Endothelial cell of umbilical vein (primary cell): ENCODE data around the gene CHST8. TPM values are rescaled to one million over a fixed set of nuclear protein-coding genes. Genes with fewer than 3 reads are reported as not detected.

Source experiments
- BruUV-seq: library from RNA; stranded (reverse); fragments of 400-500 nt; replicated peaks from 2 replicates; lab custom pipeline; 2021; lab: Mats Ljungman, UMichigan
- CTCF ChIA-PET: fragments of 300-600, 350-600 bp; sonication (Branson Sonifier 250); formaldehyde crosslinking; loops from one replicate; lab custom pipeline; 2021; ENCODE audit warnings: antibody characterized with exemption, inconsistent platforms; lab: Charles Lee
- POLR2A ChIA-PET: fragments of 300-600, 350-600 bp; sonication (Branson Sonifier 250); formaldehyde crosslinking; loops from one replicate; lab custom pipeline; 2021; ENCODE audit warnings: antibody characterized with exemption, inconsistent platforms; lab: Charles Lee
- DNase-seq: peaks from one replicate; pipeline ENCODE4 v3.0.0-alpha.2; 2011; ENCODE audit warnings: low read depth, low spot score
- FAIRE-seq: peaks from 2 replicates; lab custom pipeline; 2011; peaks lifted over from hg19 to GRCh38; lab: Jason Lieb, UNC
- H2AFZ ChIP-seq: 2 replicates; pipeline ENCODE4 v1.6.0; 2012; ENCODE audit warnings: low read depth, low read length, control low read depth, inconsistent platforms
- H3K27ac ChIP-seq: 2 replicates; pipeline ENCODE4 v1.5.1; 2011; ENCODE audit warnings: low read depth, mild to moderate bottlenecking, control low read depth, low read length, moderate library complexity; ENCODE audit not compliant: insufficient read depth
- H3K27me3 ChIP-seq, 2 experiments: 2 replicates each; pipeline versions ENCODE4 v1.6.0 to v1.6.1; 2011; ENCODE audit warnings: low read length in 2 of 2, mixed read lengths in 1 of 2; ENCODE audit not compliant: control insufficient read depth in 2 of 2, insufficient read depth in 2 of 2
- H3K36me3 ChIP-seq, 2 experiments: 2 replicates in 1 of 2; 3 replicates in 1 of 2; pipeline ENCODE4 v1.5.1; 2011; ENCODE audit warnings: low read length in 2 of 2, mild to moderate bottlenecking in 1 of 2, moderate library complexity in 1 of 2; ENCODE audit not compliant: control insufficient read depth in 2 of 2, insufficient read depth in 2 of 2; ENCODE audit errors: extremely low read depth in 1 of 2
- H3K4me1 ChIP-seq: 3 replicates; pipeline ENCODE4 v1.5.1; 2011; ENCODE audit warnings: mild to moderate bottlenecking, low read length; ENCODE audit not compliant: control insufficient read depth, insufficient read depth; ENCODE audit errors: extremely low read depth
- H3K4me2 ChIP-seq: 2 replicates; pipeline ENCODE4 v1.6.1; 2011; ENCODE audit warnings: low read length, control low read depth, mixed read lengths; ENCODE audit not compliant: insufficient read depth
- H3K4me3 ChIP-seq, 3 experiments: fragments of 200-600 bp in 1 of 3; sonication (generic), shearing (Covaris generic) in 1 of 3; replicated peaks in 1 of 3; 2 replicates each; pipeline ENCODE4 v1.5.1; 2011 to 2016; ENCODE audit warnings: control low read depth in 3 of 3, low read length in 3 of 3, mild to moderate bottlenecking in 2 of 3, inconsistent platforms in 1 of 3, low read depth in 1 of 3, moderate library complexity in 1 of 3; ENCODE audit not compliant: insufficient read depth in 1 of 3
- H3K79me2 ChIP-seq: 2 replicates; pipeline ENCODE4 v1.6.0; 2012; ENCODE audit warnings: low read length, inconsistent platforms; ENCODE audit not compliant: control insufficient read depth, insufficient read depth
- H3K9ac ChIP-seq: replicated peaks from 2 replicates; pipeline ENCODE3; 2011; ENCODE audit warnings: low read length, control low read depth; ENCODE audit not compliant: insufficient read depth; ENCODE audit errors: extremely low read depth
- H3K9me1 ChIP-seq: replicated peaks from 3 replicates; pipeline ENCODE4 v1.6.0; 2011; ENCODE audit warnings: mild to moderate bottlenecking, low read length; ENCODE audit not compliant: control insufficient read depth, insufficient read depth; ENCODE audit errors: extremely low read depth
- H3K9me3 ChIP-seq: replicated peaks from 2 replicates; pipeline ENCODE4 v1.5.1; 2012; ENCODE audit warnings: low read length, inconsistent platforms; ENCODE audit not compliant: control insufficient read depth, insufficient read depth
- H4K20me1 ChIP-seq: replicated peaks from 2 replicates; pipeline ENCODE3; 2011; ENCODE audit warnings: mild to moderate bottlenecking, low read length; ENCODE audit not compliant: control insufficient read depth, insufficient read depth; ENCODE audit errors: extremely low read depth
- CTCF ChIP-seq, 2 donors: IDR thresholded peaks; 1 replicate in 1 of 2; 2 replicates in 1 of 2; pipeline ENCODE4 v1.5.1; 2011; ENCODE audit warnings: low read length in 2 of 2, mild to moderate bottlenecking in 2 of 2, moderate library complexity in 2 of 2, control low read depth in 1 of 2, inconsistent platforms in 1 of 2, low read depth in 1 of 2; ENCODE audit not compliant: insufficient read depth in 1 of 2; ENCODE audit errors: extremely low read depth in 1 of 2
- EZH2 ChIP-seq: IDR thresholded peaks from 2 replicates; pipeline ENCODE4 v1.6.1; 2012; ENCODE audit warnings: borderline replicate concordance, low read depth, mild to moderate bottlenecking, moderate library complexity, low read length, inconsistent platforms; ENCODE audit not compliant: severe bottlenecking
- FOS ChIP-seq: IDR thresholded peaks from 2 replicates; pipeline ENCODE4 v1.6.1; 2011; ENCODE audit warnings: mild to moderate bottlenecking, low read length, moderate library complexity, borderline replicate concordance; ENCODE audit not compliant: insufficient read depth
- GATA2 ChIP-seq: IDR thresholded peaks from 2 replicates; pipeline ENCODE4 v1.7.0; 2011; ENCODE audit warnings: low read depth, mild to moderate bottlenecking, moderate library complexity, mixed read lengths, low read length; ENCODE audit not compliant: insufficient read length, insufficient read depth
- JUN ChIP-seq: IDR thresholded peaks from 2 replicates; pipeline ENCODE4 v1.6.1; 2011; ENCODE audit warnings: borderline replicate concordance, low read depth; ENCODE audit not compliant: insufficient read length, insufficient read depth
- MAX ChIP-seq: IDR thresholded peaks from 2 replicates; pipeline ENCODE4 v1.6.1; 2011; ENCODE audit not compliant: insufficient read depth, insufficient read length
- MYC ChIP-seq: IDR thresholded peaks from one replicate; pipeline ENCODE4 v1.6.1; 2011; ENCODE audit warnings: mild to moderate bottlenecking, low read depth, low read length
- POLR2A ChIP-seq: IDR thresholded peaks from 2 replicates; pipeline ENCODE4 v1.6.1; 2012; ENCODE audit warnings: low read depth, mild to moderate bottlenecking, control low read depth, low read length
- POLR2AphosphoS5 ChIP-seq: IDR thresholded peaks from 2 replicates; pipeline ENCODE4 v1.6.1; 2012; ENCODE audit warnings: low read depth, mild to moderate bottlenecking, control low read depth, low read length, moderate library complexity; ENCODE audit not compliant: insufficient read depth
- dilution Hi-C: fragments of 300-500 bp; cut with MboI; formaldehyde crosslinking; loops from one replicate; pipeline ENCODE4 v1.15.0; 2019; ENCODE audit warnings: low sequenced_read_pairs; ENCODE audit not compliant: extremely low pct_ligation_motif_present
- intact Hi-C: fragments of 100-400 bp; cut with micrococcal nuclease; formaldehyde crosslinking; loops from one replicate; pipeline ENCODE4 v1.10.0; 2022
- polyA plus RNA-seq, 4 experiments: library from polyadenylated mRNA; depleted of rRNA in 3 of 4; stranded (reverse) in 3 of 4; unstranded in 1 of 4; fragments of >200 nt; gene quantifications; 2 replicates each; pipeline versions ENCODE4 v1.2.1 to v1.2.3, GENCODE V29; 2011 to 2012; ENCODE audit warnings: missing spikeins in 1 of 4
- total RNA-seq: library from RNA; stranded (reverse); gene quantifications from 2 replicates; pipeline ENCODE4 v1.2.3, GENCODE V29; 2021

The CHST8 gene
- total and polyA plus RNA-seq, 2 donors (not counting 3 experiments of a cell fraction or from before 2014, with no cell fraction given): not detected

GRCh38 chr19:33775731-33776487 is 154.2 kb downstream of the CHST8 start:
- no peaks in the 10 kb centered on the region for H3K36me3 ChIP-seq
- ChIA-PET CTCF (interaction anchor here (1.0 to 6.2 kb wide), 4 partner anchors 221 to 360 kb away, joined by 3 to 387 read pairs (median 114); no protein-coding TSS in a partner anchor), POLR2A (no interaction called here)
- no peak for DNase-seq
- FAIRE-seq: no peak
- no peak overlapping the region for H3K4me3 ChIP-seq
- H3K9me1 ChIP-seq: no peaks in the 10 kb centered on the region
- no TSS peak for BruUV-seq
- H3K27ac ChIP-seq: no peak overlapping the region
- H3K4me1 ChIP-seq: no peaks in the 10 kb centered on the region
- dilution Hi-C loops: no loop called here
- H2AFZ ChIP-seq: no peak overlapping the region
- no peak overlapping the region for H3K4me2 ChIP-seq
- H4K20me1 ChIP-seq: no peaks in the 10 kb centered on the region
- peaks cover 0 to 4% of the 10 kb centered on the region in 2 experiments for H3K27me3 ChIP-seq
- no peak for TF ChIP-seq JUN
- TF ChIP-seq MAX: no peak
- no peak for TF ChIP-seq MYC
- no peak for TF ChIP-seq CTCF (IDR thresholded peaks at IDR 0.05; ENCODE audit: extremely low read depth in 1 of 2, insufficient read depth in 1 of 2, low read depth in 1 of 2, low read length in 2 of 2)
- no peak for TF ChIP-seq FOS
- no peak for TF ChIP-seq GATA2
- no peak for TF ChIP-seq EZH2
- TF ChIP-seq POLR2AphosphoS5: no peak
- TF ChIP-seq POLR2A: no peak
- H3K79me2 ChIP-seq: no peaks in the 10 kb centered on the region
- intact Hi-C loops: no loop called here
- no peaks in the 10 kb centered on the region for H3K9me3 ChIP-seq
- no peak overlapping the region for H3K9ac ChIP-seq
